PC-9 (cell line): ENCODE data around the gene CDNF. TPM values are rescaled to one million over a fixed set of nuclear protein-coding genes. Genes with fewer than 3 reads are reported as not detected.

Source experiments
- BruUV-seq: library from RNA; stranded (reverse); fragments of 400-500 nt; replicated peaks from 2 replicates; lab custom pipeline; 2021; lab: Mats Ljungman, UMichigan
- CTCF ChIA-PET: fragments of 300-600 bp; sonication (Branson Sonifier 250); formaldehyde crosslinking; loops from one replicate; lab custom pipeline; 2022; ENCODE audit warnings: antibody characterized with exemption; lab: Charles Lee
- POLR2A ChIA-PET: fragments of 300-600 bp; sonication (Branson Sonifier 250); formaldehyde crosslinking; loops from one replicate; lab custom pipeline; 2022; ENCODE audit warnings: antibody characterized with exemption; ENCODE audit not compliant: unreplicated experiment; lab: Charles Lee
- DNase-seq, 2 experiments: peaks; one replicate each; pipeline versions ENCODE4 v3.0.0 to v3.0.0-alpha.2; 2015 to 2022; ENCODE audit warnings: mixed read lengths in 1 of 2
- H2AFZ ChIP-seq: fragments of 200-600 bp; sonication (generic); 2 replicates; pipeline ENCODE4 v1.8.1; 2017; ENCODE audit warnings: antibody characterized with exemption
- H3F3A ChIP-seq: fragments of 200-600 bp; sonication (generic); 2 replicates; pipeline ENCODE4 v1.8.1; 2017; ENCODE audit warnings: antibody characterized with exemption, mild to moderate bottlenecking, low read depth; ENCODE audit not compliant: insufficient read depth
- H3K27ac ChIP-seq: fragments of 200-600 bp; sonication (generic); 2 replicates; pipeline ENCODE4 v1.6.1; 2016; ENCODE audit warnings: mixed run types
- H3K27me3 ChIP-seq: fragments of 200-600 bp; sonication (generic); 2 replicates; pipeline ENCODE4 v1.6.1; 2016; ENCODE audit warnings: low read depth, mixed run types; ENCODE audit not compliant: insufficient read depth
- H3K36me3 ChIP-seq: fragments of 200-600 bp; sonication (generic); 2 replicates; pipeline ENCODE4 v1.6.1; 2016; ENCODE audit warnings: low read depth, mixed run types
- H3K4me1 ChIP-seq: fragments of 200-600 bp; sonication (generic); replicated peaks from 2 replicates; pipeline ENCODE4 v1.6.1; 2016; ENCODE audit warnings: mixed run types; ENCODE audit not compliant: insufficient read depth
- H3K4me2 ChIP-seq: fragments of 200-600 bp; sonication (generic); 2 replicates; pipeline ENCODE4 v1.6.1; 2017; ENCODE audit warnings: mixed run types
- H3K4me3 ChIP-seq: fragments of 200-600 bp; sonication (generic); 2 replicates; pipeline ENCODE4 v1.6.1; 2016; ENCODE audit warnings: mixed run types
- H3K79me2 ChIP-seq: fragments of 200-600 bp; sonication (generic); 2 replicates; pipeline ENCODE4 v1.6.1; 2017; ENCODE audit warnings: low read depth, mixed run types
- H3K9me2 ChIP-seq: fragments of 200-600 bp; sonication (generic); 2 replicates; pipeline ENCODE4 v1.8.1; 2017; ENCODE audit warnings: mild to moderate bottlenecking; ENCODE audit not compliant: insufficient read depth
- H3K9me3 ChIP-seq: fragments of 200-600 bp; sonication (generic); 2 replicates; pipeline ENCODE4 v1.8.1; 2016; ENCODE audit warnings: low read depth; ENCODE audit not compliant: insufficient read depth
- H4K20me1 ChIP-seq: fragments of 200-600 bp; sonication (generic); 2 replicates; pipeline ENCODE4 v1.8.1; 2017; ENCODE audit not compliant: insufficient read depth
- EZH2 ChIP-seq: fragments of 200-600 bp; sonication (generic); IDR thresholded peaks from 2 replicates; pipeline ENCODE4 v1.8.0; 2017; ENCODE audit warnings: antibody characterized with exemption, low read depth
- intact Hi-C: fragments of 100-400 bp; cut with micrococcal nuclease; formaldehyde crosslinking; loops from one replicate; pipeline ENCODE4 v1.10.0; 2022; ENCODE audit not compliant: unreplicated experiment
- total RNA-seq: library from RNA; stranded (reverse); gene quantifications from 2 replicates; pipeline ENCODE4 v1.2.3, GENCODE V29; 2021
- TF ChIP-seq, protein P1 (sequence below): fragments of 200-600 bp; sonication (generic); conservative IDR thresholded peaks from 2 replicates; pipeline ENCODE4 v1.6.1; 2017; ENCODE audit warnings: mixed run types, antibody characterized with exemption, mild to moderate bottlenecking, moderate library complexity

Gene CDNF
- total RNA-seq, 1 experiment from 2014 or later, result 0.48 TPM

DNA sequence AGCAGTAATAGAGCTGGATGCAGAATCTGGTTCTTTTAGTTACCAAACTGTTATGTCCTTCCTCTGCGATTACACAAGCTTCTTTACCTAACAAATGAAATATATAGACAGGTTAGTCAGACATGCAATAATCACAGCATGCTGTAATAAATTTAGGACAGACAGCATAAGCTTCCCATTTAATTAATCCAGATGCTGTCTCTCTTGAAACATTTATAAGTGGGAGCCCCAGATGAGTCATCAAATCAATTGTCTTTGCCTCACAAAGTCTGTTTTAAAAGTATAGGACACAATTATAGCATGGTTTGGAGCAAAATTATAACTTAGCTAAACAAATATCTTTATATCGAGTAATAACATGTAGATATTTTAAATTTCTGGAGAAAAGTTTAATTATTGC lies 1.6 kb downstream of the CDNF start:
- H3K27me3 ChIP-seq, result no peaks in the 10 kb centered on the region
- H3K9me2 ChIP-seq, result no peaks in the 10 kb centered on the region
- DNase-seq, result no peak
- no peak for TF ChIP-seq EZH2
- TF ChIP-seq, protein P1, sequence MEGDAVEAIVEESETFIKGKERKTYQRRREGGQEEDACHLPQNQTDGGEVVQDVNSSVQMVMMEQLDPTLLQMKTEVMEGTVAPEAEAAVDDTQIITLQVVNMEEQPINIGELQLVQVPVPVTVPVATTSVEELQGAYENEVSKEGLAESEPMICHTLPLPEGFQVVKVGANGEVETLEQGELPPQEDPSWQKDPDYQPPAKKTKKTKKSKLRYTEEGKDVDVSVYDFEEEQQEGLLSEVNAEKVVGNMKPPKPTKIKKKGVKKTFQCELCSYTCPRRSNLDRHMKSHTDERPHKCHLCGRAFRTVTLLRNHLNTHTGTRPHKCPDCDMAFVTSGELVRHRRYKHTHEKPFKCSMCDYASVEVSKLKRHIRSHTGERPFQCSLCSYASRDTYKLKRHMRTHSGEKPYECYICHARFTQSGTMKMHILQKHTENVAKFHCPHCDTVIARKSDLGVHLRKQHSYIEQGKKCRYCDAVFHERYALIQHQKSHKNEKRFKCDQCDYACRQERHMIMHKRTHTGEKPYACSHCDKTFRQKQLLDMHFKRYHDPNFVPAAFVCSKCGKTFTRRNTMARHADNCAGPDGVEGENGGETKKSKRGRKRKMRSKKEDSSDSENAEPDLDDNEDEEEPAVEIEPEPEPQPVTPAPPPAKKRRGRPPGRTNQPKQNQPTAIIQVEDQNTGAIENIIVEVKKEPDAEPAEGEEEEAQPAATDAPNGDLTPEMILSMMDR, result no peak
- no peak overlapping the region for H3K4me3 ChIP-seq
- H4K20me1 ChIP-seq, result no peaks in the 10 kb centered on the region
- H3K79me2 ChIP-seq, result peaks cover 34% of the 10 kb centered on the region
- no peaks in the 10 kb centered on the region for H3K9me3 ChIP-seq
- 0 out of 2 replicates have a peak, but pooled peaks cover 3% of the 10 kb centered on the region for H3K36me3 ChIP-seq
- H3F3A ChIP-seq, result no peaks in the 10 kb centered on the region
- intact Hi-C loops, result loop anchor here (5.0 kb wide), 4 partner anchors 184 to 339 kb away; partner anchors contain the start of gene RPP38
- no TSS peak for BruUV-seq
- ChIA-PET CTCF (interaction anchor here (0.6 kb wide), 1 partner anchor 1461 kb away, joined by 3 read pairs; no protein-coding TSS in a partner anchor), POLR2A (no interaction called here)
- H3K4me2 ChIP-seq, result peak overlapping the region; percentile 97; the same call in 1 of the 2 replicates
- H3K4me1 ChIP-seq, result peaks cover 14% of the 10 kb centered on the region
- no peak overlapping the region for H2AFZ ChIP-seq
- H3K27ac ChIP-seq, result no peak overlapping the region

DNA sequence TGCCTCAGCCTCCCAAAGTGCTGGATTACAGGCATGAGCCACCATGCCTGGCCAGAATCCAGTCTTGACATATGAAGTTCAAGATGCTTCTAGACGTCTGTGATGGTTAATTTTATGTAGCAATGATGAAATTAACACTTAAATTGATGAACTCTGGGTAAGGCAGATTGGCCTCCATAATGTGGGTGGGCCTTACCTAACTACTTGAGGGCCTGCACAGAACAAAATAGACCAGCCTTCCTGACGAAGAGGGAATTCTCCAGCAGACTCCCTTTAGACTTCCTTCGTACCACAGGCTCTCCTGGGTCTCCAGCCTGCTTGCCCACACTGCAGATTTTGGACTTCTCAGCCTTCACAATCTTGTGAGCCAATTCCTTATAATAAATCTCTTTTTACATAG lies 4.7 kb downstream of the CDNF start:
- ChIA-PET CTCF (no interaction called here), POLR2A (no interaction called here)

DNA sequence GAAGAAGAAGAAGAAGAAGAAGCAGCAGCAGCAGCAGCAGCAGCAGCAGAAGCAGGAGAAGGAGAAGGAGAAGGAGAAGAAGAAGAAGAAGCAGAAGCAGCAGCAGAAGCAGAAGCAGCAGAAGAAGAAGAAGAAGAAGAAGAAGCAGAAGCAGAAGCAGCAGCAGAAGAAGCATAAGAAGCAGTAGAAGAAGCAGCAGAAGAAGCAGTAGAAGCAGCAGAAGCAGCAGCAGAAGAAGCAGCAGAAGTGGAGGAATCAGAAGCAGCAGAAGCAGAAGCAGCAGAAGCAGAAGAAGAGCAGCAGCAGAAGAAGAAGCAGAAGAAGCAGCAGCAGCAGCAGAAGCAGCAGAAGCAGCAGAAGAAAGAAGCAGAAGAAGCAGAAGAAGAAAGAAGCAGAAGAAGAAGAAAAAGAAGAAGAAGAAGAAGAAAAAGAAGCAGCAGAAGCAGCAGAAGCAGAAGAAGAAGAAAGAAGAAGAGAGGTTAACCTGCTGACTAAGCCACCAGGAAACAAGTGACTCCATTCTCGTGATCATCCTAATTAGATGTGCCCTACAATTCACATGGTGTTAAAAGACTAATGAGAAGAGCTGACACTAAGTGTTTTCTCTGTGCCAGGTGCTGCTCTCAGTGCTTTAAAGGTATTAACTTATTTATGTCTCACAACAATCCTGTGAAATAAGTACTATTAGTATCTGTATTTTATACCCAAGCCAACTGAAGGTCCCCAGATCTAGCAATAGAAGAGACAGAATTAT lies 11.6 kb downstream of the CDNF start:
- Histone ChIP-seq H3K4me1 (peaks cover 6% of the 10 kb centered on the region; the same call in 1 of the 2 replicates), H3K4me2 (no peak overlapping the region), H3K27me3 (no peaks in the 10 kb centered on the region), H3K36me3 (no peaks in the 10 kb centered on the region), H3K79me2 (no peaks in the 10 kb centered on the region), H4K20me1 (no peaks in the 10 kb centered on the region), H2AFZ (no peak overlapping the region), H3K9me2 (no peaks in the 10 kb centered on the region), H3K27ac (no peak overlapping the region), H3K9me3 (no peaks in the 10 kb centered on the region), H3F3A (peaks cover 4% of the 10 kb centered on the region; the same call in 1 of the 2 replicates), H3K4me3 (no peak overlapping the region)
- intact Hi-C loops, result no loop called here
- POLR2A ChIA-PET, result no interaction called here
- DNase-seq, result no peak
- BruUV-seq, result no TSS peak
- CTCF ChIA-PET, result no interaction called here
- no peak for TF ChIP-seq EZH2
- TF ChIP-seq, protein P1, result no peak

More for the DNA sequence above, 4.7 kb downstream of the CDNF start:
- no peak for DNase-seq
- TF ChIP-seq, protein P1, result no peak
- no peak for TF ChIP-seq EZH2
- H4K20me1 ChIP-seq, result no peaks in the 10 kb centered on the region
- intact Hi-C loops, result no loop called here
- no peaks in the 10 kb centered on the region for H3K36me3 ChIP-seq
- peaks cover 5% of the 10 kb centered on the region for H3K79me2 ChIP-seq
- H3K27me3 ChIP-seq, result no peaks in the 10 kb centered on the region
- H3K27ac ChIP-seq, result no peak overlapping the region
- peaks cover 10% of the 10 kb centered on the region for H3K4me1 ChIP-seq
- no TSS peak for BruUV-seq
- H3K4me3 ChIP-seq, result no peak overlapping the region
- H2AFZ ChIP-seq, result no peak overlapping the region
- no peaks in the 10 kb centered on the region for H3K9me2 ChIP-seq
- no peaks in the 10 kb centered on the region for H3K9me3 ChIP-seq
- no peaks in the 10 kb centered on the region for H3F3A ChIP-seq
- no peak overlapping the region for H3K4me2 ChIP-seq
